ENCODE results near the gene HAL. TPM values are rescaled to one million over a fixed set of nuclear protein-coding genes. Genes with fewer than 3 reads are reported as not detected.
"Not testable (repeated sequence)": the region's sequence is repeated elsewhere in the genome, so short reads cannot be mapped to it uniquely, and the experiment has no call there.

The HAL gene
- total RNA-seq, 1 donor from 2014 or later, result 1.7 TPM

GRCh38 chr12:95972832-95973456 lies 23.2 kb downstream of the HAL start:
- H3K27ac Mint-ChIP-seq (ENCODE audit: unreplicated experiment), result no peak overlapping the region
- TF ChIP-seq, protein P1, sequence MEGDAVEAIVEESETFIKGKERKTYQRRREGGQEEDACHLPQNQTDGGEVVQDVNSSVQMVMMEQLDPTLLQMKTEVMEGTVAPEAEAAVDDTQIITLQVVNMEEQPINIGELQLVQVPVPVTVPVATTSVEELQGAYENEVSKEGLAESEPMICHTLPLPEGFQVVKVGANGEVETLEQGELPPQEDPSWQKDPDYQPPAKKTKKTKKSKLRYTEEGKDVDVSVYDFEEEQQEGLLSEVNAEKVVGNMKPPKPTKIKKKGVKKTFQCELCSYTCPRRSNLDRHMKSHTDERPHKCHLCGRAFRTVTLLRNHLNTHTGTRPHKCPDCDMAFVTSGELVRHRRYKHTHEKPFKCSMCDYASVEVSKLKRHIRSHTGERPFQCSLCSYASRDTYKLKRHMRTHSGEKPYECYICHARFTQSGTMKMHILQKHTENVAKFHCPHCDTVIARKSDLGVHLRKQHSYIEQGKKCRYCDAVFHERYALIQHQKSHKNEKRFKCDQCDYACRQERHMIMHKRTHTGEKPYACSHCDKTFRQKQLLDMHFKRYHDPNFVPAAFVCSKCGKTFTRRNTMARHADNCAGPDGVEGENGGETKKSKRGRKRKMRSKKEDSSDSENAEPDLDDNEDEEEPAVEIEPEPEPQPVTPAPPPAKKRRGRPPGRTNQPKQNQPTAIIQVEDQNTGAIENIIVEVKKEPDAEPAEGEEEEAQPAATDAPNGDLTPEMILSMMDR (IDR thresholded peaks at IDR 0.05), result no peak
- no peaks in the 10 kb centered on the region for H3K36me3 Mint-ChIP-seq (ENCODE audit: unreplicated experiment)
- H3K9me3 Mint-ChIP-seq (ENCODE audit: unreplicated experiment), result no peaks in the 10 kb centered on the region
- H3K4me3 Mint-ChIP-seq (ENCODE audit: unreplicated experiment), result no peak overlapping the region
- no peaks in the 10 kb centered on the region for H3K4me1 Mint-ChIP-seq (ENCODE audit: unreplicated experiment)
- H3K27me3 Mint-ChIP-seq (ENCODE audit: unreplicated experiment), result no peaks in the 10 kb centered on the region
- no peak for DNase-seq (ENCODE audit: extremely low spot score, unreplicated experiment)

DNA sequence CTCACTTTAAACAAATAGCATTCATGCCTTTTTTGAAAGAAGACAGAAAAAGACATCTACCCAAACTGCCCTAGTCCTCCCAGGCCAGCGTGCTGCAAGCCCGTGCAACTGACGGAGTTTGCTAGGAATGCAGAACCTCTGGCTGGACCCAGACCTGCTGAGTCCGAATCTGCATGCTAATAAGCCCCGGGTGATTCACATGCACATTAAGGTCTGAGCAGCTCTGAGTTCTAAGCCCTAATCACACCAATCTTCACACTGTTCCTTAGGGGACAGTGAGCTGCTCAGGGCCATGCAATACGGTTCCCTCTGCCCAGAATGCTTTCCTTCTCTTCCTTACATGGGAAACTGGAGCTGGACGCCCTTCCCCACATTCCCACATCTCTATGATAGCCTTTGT lies 25.2 kb downstream of the HAL start:
- TF ChIP-seq, protein P1 (IDR thresholded peaks at IDR 0.05), result no peak
- DNase-seq (ENCODE audit: extremely low spot score, unreplicated experiment), result no peak
- Mint-ChIP-seq H3K4me3 (ENCODE audit: unreplicated experiment) (no peak overlapping the region), H3K27ac (ENCODE audit: unreplicated experiment) (no peak overlapping the region), H3K27me3 (ENCODE audit: unreplicated experiment) (no peaks in the 10 kb centered on the region), H3K4me1 (ENCODE audit: unreplicated experiment) (peaks cover 4% of the 10 kb centered on the region), H3K36me3 (ENCODE audit: unreplicated experiment) (no peaks in the 10 kb centered on the region), H3K9me3 (ENCODE audit: unreplicated experiment) (no peaks in the 10 kb centered on the region)

- H3K4me3 Mint-ChIP-seq (ENCODE audit: unreplicated experiment), result not testable (repeated sequence)
These were observed 27.0 kb downstream of the HAL start for GRCh38 chr12:95969116-95969515.

GRCh38 chr12:95967301-95967700 lies 28.8 kb downstream of the HAL start:
- Mint-ChIP-seq H3K9me3 (ENCODE audit: unreplicated experiment) (no peaks in the 10 kb centered on the region), H3K4me1 (ENCODE audit: unreplicated experiment) (peaks cover 5% of the 10 kb centered on the region), H3K27me3 (ENCODE audit: unreplicated experiment) (peaks cover 6% of the 10 kb centered on the region), H3K4me3 (ENCODE audit: unreplicated experiment) (no peak overlapping the region), H3K36me3 (ENCODE audit: unreplicated experiment) (no peaks in the 10 kb centered on the region), H3K27ac (ENCODE audit: unreplicated experiment) (no peak overlapping the region)
- no peak for DNase-seq (ENCODE audit: extremely low spot score, unreplicated experiment)
- TF ChIP-seq, protein P1 (IDR thresholded peaks at IDR 0.05), result no peak

More at GRCh38 chr12:95969116-95969515, 27.0 kb downstream of the HAL start:
- not testable (repeated sequence) for H3K27ac Mint-ChIP-seq (ENCODE audit: unreplicated experiment); DNase-seq (ENCODE audit: extremely low spot score, unreplicated experiment); H3K27me3 Mint-ChIP-seq (ENCODE audit: unreplicated experiment); H3K9me3 Mint-ChIP-seq (ENCODE audit: unreplicated experiment); H3K36me3 Mint-ChIP-seq (ENCODE audit: unreplicated experiment); H3K4me1 Mint-ChIP-seq (ENCODE audit: unreplicated experiment)

DNA sequence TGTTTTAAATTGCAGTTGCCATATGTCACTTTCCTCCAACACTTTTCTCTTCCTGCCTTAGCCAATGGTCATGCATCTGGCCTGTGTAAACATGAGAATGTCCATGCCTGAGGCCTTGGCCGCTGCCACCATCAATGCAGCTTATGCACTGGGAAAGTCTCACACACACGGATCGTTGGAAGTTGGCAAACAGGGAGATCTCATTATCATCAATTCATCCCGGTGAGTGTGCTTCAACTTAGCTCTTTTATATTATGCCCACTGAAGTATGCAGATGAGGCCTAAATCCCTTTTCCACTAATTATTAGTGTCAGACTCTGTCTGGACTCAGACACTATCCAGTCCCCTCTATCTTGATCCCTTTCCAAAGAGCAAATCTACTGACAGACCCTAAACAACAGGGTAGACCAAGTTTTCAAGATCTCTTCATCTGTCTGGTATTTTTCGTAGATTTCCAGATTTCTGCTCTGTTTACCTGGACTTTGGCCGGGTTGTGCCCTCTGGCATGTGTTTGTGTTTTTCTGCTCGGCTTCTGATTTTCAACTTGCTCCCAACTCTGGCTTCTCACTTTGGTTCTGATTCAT lies 29.8 kb downstream of the HAL start:
- no peaks in the 10 kb centered on the region for H3K9me3 Mint-ChIP-seq (ENCODE audit: unreplicated experiment)
- no peak overlapping the region for H3K27ac Mint-ChIP-seq (ENCODE audit: unreplicated experiment)

More for the DNA sequence above, 29.8 kb downstream of the HAL start:
- H3K36me3 Mint-ChIP-seq (ENCODE audit: unreplicated experiment), result no peaks in the 10 kb centered on the region
- TF ChIP-seq, protein P1 (IDR thresholded peaks at IDR 0.05), result no peak
- H3K4me3 Mint-ChIP-seq (ENCODE audit: unreplicated experiment), result no peak overlapping the region
- H3K27me3 Mint-ChIP-seq (ENCODE audit: unreplicated experiment), result peaks cover 12% of the 10 kb centered on the region
- no peak for DNase-seq (ENCODE audit: extremely low spot score, unreplicated experiment)
- peaks cover 5% of the 10 kb centered on the region for H3K4me1 Mint-ChIP-seq (ENCODE audit: unreplicated experiment)
